Large intestine (tissue), 3 donors: ENCODE measurements around the gene PPP1R13B. TPM values are rescaled to one million over a fixed set of nuclear protein-coding genes. Genes with fewer than 3 reads are reported as not detected.

ENCODE experiments used
- DNase-seq, 2 donors: peaks; one replicate each; pipeline versions ENCODE4 v3.0.0 to v3.0.0-alpha.2; 2013
- H3K27ac ChIP-seq: one replicate; pipeline ENCODE4 v1.5.1; 2013; ENCODE audit warnings: low read length
- H3K27me3 ChIP-seq: 2 replicates; pipeline ENCODE4 v1.6.1; 2013; ENCODE audit warnings: low read length; ENCODE audit not compliant: control insufficient read depth, insufficient read depth
- H3K36me3 ChIP-seq: 2 replicates; pipeline ENCODE4 v1.6.1; 2013; ENCODE audit warnings: low read length; ENCODE audit not compliant: control insufficient read depth, insufficient read depth
- H3K4me1 ChIP-seq: one replicate; pipeline ENCODE4 v1.6.1; 2013; ENCODE audit warnings: low read length; ENCODE audit not compliant: control insufficient read depth, insufficient read depth
- H3K4me3 ChIP-seq: one replicate; pipeline ENCODE4 v1.5.1; 2013; ENCODE audit warnings: low read length
- H3K9me3 ChIP-seq: one replicate; pipeline ENCODE4 v1.6.1; 2013; ENCODE audit warnings: mild to moderate bottlenecking, low read depth, low read length, moderate library complexity; ENCODE audit not compliant: control insufficient read depth
- WGBS: methylation state at CpG from one replicate; pipeline ENCODE4 v1.1.5; 2013; ENCODE audit warnings: low lambda C conversion rate; ENCODE audit not compliant: insufficient coverage; 5-methylcytosine and 5-hydroxymethylcytosine counted together
- polyA plus RNA-seq: library from polyadenylated mRNA; unstranded; fragments of 120-200 nt; gene quantifications from one replicate; pipeline ENCODE4 v1.2.1, GENCODE V29; 2013

Gene PPP1R13B
- polyA plus RNA-seq, 1 donor = 29.7 TPM

GRCh38 chr14:103870891-103871595 is 23.7 kb upstream of the PPP1R13B start:
- H3K4me1 ChIP-seq = peaks cover 10% of the 10 kb centered on the region
- WGBS = no CpG with 5 or more reads among the region's 8 CpGs
- no peak for DNase-seq
- no peaks in the 10 kb centered on the region for H3K9me3 ChIP-seq
- no peaks in the 10 kb centered on the region for H3K27me3 ChIP-seq
- no peak overlapping the region for H3K4me3 ChIP-seq
- no peaks in the 10 kb centered on the region for H3K36me3 ChIP-seq
- H3K27ac ChIP-seq = peak overlapping the region; percentile 61

GRCh38 chr14:103870144-103870876 is 22.9 kb upstream of the PPP1R13B start:
- H3K27me3 ChIP-seq = no peaks in the 10 kb centered on the region
- H3K4me3 ChIP-seq = no peak overlapping the region
- H3K27ac ChIP-seq = no peak overlapping the region
- DNase-seq = no peak
- H3K36me3 ChIP-seq = no peaks in the 10 kb centered on the region
- no CpG with 5 or more reads among the region's 9 CpGs for WGBS
- H3K9me3 ChIP-seq = no peaks in the 10 kb centered on the region
- peaks cover 10% of the 10 kb centered on the region for H3K4me1 ChIP-seq

GRCh38 chr14:103869406-103870143 is 22.2 kb upstream of the PPP1R13B start:
- Histone ChIP-seq H3K27ac (no peak overlapping the region), H3K27me3 (no peaks in the 10 kb centered on the region), H3K4me3 (no peak overlapping the region), H3K9me3 (no peaks in the 10 kb centered on the region), H3K4me1 (peaks cover 10% of the 10 kb centered on the region), H3K36me3 (no peaks in the 10 kb centered on the region)
- WGBS = no CpG with 5 or more reads among the region's 14 CpGs
- DNase-seq = no peak

- no peak overlapping the region for H3K4me3 ChIP-seq
- no peak for DNase-seq
- no peaks in the 10 kb centered on the region for H3K9me3 ChIP-seq
- H3K27me3 ChIP-seq = no peaks in the 10 kb centered on the region
- peaks cover 10% of the 10 kb centered on the region for H3K4me1 ChIP-seq
- WGBS = no CpG with 5 or more reads among the region's 10 CpGs
- H3K27ac ChIP-seq = no peak overlapping the region
- no peaks in the 10 kb centered on the region for H3K36me3 ChIP-seq
Observed at GRCh38 chr14:103868242-103868897, 21.0 kb upstream of the PPP1R13B start.

- Histone ChIP-seq H3K9me3 (no peaks in the 10 kb centered on the region), H3K4me3 (no peak overlapping the region), H3K36me3 (no peaks in the 10 kb centered on the region), H3K4me1 (peaks cover 6% of the 10 kb centered on the region), H3K27ac (no peak overlapping the region), H3K27me3 (no peaks in the 10 kb centered on the region)
- WGBS = no CpG with 5 or more reads among the region's 10 CpGs
- DNase-seq = no peak
Observed at GRCh38 chr14:103867523-103867953, 20.2 kb upstream of the PPP1R13B start.

- no CpG with 5 or more reads among the region's 10 CpGs for WGBS
- no peaks in the 10 kb centered on the region for H3K36me3 ChIP-seq
- no peaks in the 10 kb centered on the region for H3K27me3 ChIP-seq
- DNase-seq = no peak
- no peak overlapping the region for H3K4me3 ChIP-seq
- peaks cover under 1% of the 10 kb centered on the region for H3K4me1 ChIP-seq
- H3K9me3 ChIP-seq = no peaks in the 10 kb centered on the region
- H3K27ac ChIP-seq = no peak overlapping the region
Observed at GRCh38 chr14:103867020-103867419, 19.6 kb upstream of the PPP1R13B start.

- no peak overlapping the region for H3K4me3 ChIP-seq
- no peaks in the 10 kb centered on the region for H3K36me3 ChIP-seq
- WGBS = 100% methylated on average over 2 of the region's 6 CpGs
- no peaks in the 10 kb centered on the region for H3K4me1 ChIP-seq
- DNase-seq = no peak
- H3K9me3 ChIP-seq = no peaks in the 10 kb centered on the region
- no peaks in the 10 kb centered on the region for H3K27me3 ChIP-seq
- H3K27ac ChIP-seq = no peak overlapping the region
Observed at GRCh38 chr14:103863245-103863644, 15.9 kb upstream of the PPP1R13B start.

GRCh38 chr14:103862393-103862782 is 15.0 kb upstream of the PPP1R13B start:
- H3K27ac ChIP-seq = no peak overlapping the region
- H3K9me3 ChIP-seq = no peaks in the 10 kb centered on the region
- H3K4me3 ChIP-seq = no peak overlapping the region
- H3K36me3 ChIP-seq = no peaks in the 10 kb centered on the region
- no peaks in the 10 kb centered on the region for H3K4me1 ChIP-seq
- WGBS = 67% methylated on average over 1 of the region's 7 CpGs
- peak in 1 of 2 donors; percentile 6 for DNase-seq
- H3K27me3 ChIP-seq = no peaks in the 10 kb centered on the region

- no peaks in the 10 kb centered on the region for H3K27me3 ChIP-seq
- H3K27ac ChIP-seq = no peak overlapping the region
- 90% methylated on average over 2 of the region's 14 CpGs for WGBS
- H3K9me3 ChIP-seq = no peaks in the 10 kb centered on the region
- no peaks in the 10 kb centered on the region for H3K36me3 ChIP-seq
- no peaks in the 10 kb centered on the region for H3K4me1 ChIP-seq
- H3K4me3 ChIP-seq = no peak overlapping the region
- peak in 1 of 2 donors; percentile 4 for DNase-seq
Observed at GRCh38 chr14:103861413-103862392, 14.3 kb upstream of the PPP1R13B start.
